Right lobe of liver (tissue), 6 donors: Measurements from ENCODE around the gene TMEM107. TPM values are rescaled to one million over a fixed set of nuclear protein-coding genes. Genes with fewer than 3 reads are reported as not detected.
A peak's percentile ranks its signal among the peaks of the same experiment; 100 is the strongest.

Experiments used
- ATAC-seq, 4 donors: fragments of 200-7000 bp; cut with Tn5 transposase; one replicate each; pipeline ENCODE4 v1.9.1; 2020; ENCODE audit warnings: mild to moderate bottlenecking in 4 of 4, moderate library complexity in 4 of 4
- DNase-seq, 3 donors: peaks; one replicate each; pipeline ENCODE4 v3.0.0-alpha.2; 2020
- H3K27ac ChIP-seq, 3 donors: fragments of 200-600 bp; one replicate each; pipeline ENCODE4 v1.8.0; 2022
- H3K27me3 ChIP-seq, 2 donors: fragments of 200-600 bp; one replicate each; pipeline ENCODE4 v1.8.0; 2022
- H3K36me3 ChIP-seq, 4 donors: fragments of 200-600 bp; sonication (generic) in 1 of 4; one replicate each; pipeline versions ENCODE4 v1.5.1 to v1.8.0; 2017 to 2022; ENCODE audit warnings: control low read depth in 1 of 4
- H3K4me1 ChIP-seq, 4 donors: fragments of 200-600 bp; sonication (generic) in 1 of 4; one replicate each; pipeline versions ENCODE4 v1.5.1 to v1.8.0; 2017 to 2022; ENCODE audit warnings: control low read depth in 1 of 4
- H3K4me3 ChIP-seq, 3 donors: fragments of 200-600 bp; one replicate each; pipeline ENCODE4 v1.8.0; 2022
- H3K9me3 ChIP-seq, 4 donors: fragments of 200-600 bp; sonication (generic) in 1 of 4; one replicate each; pipeline versions ENCODE4 v1.5.1 to v1.8.0; 2017 to 2022; ENCODE audit warnings: control low read depth in 1 of 4
- CTCF ChIP-seq, 4 donors: fragments of 200-600 bp in 3 of 4; fragments of 450-650 bp in 1 of 4; IDR thresholded peaks; one replicate each; pipeline versions ENCODE4 v1.5.1 to v1.8.0; 2016 to 2022; ENCODE audit warnings: antibody characterized with exemption in 4 of 4, mild to moderate bottlenecking in 2 of 4
- POLR2A ChIP-seq: fragments of 450-650 bp; IDR thresholded peaks from one replicate; pipeline ENCODE4 v1.6.1; 2017; ENCODE audit warnings: antibody characterized with exemption, mild to moderate bottlenecking
- WGBS: methylation state at CpG from one replicate; pipeline ENCODE4 v1.1.6; 2018; ENCODE audit warnings: low coverage, low lambda C conversion rate; ENCODE audit not compliant: insufficient coverage; ENCODE audit errors: missing lambda C conversion rate; 5-methylcytosine and 5-hydroxymethylcytosine counted together
- intact Hi-C, 2 donors: fragments of 100-400 bp; cut with DNase I; formaldehyde crosslinking; loops; one replicate each; pipeline versions ENCODE4 v1.11.2 to v1.14.1; 2022
- total RNA-seq, 6 experiments: library from RNA; depleted of rRNA in 2 of 6; stranded (reverse); fragments of >200 nt in 2 of 6; fragmentation: NEBNext Ultra II Directional in 3 of 6; extraction: Animal tissue kit (Norgen Biotek cat#: 25700) in 3 of 6; gene quantifications; one replicate each; pipeline versions ENCODE4 v1.1.0 to v1.2.4, GENCODE V29; 2016 to 2023
- donor health status: DM: no; HTN: yes; CAD: no.
- donor health status: DM: no; HTN: no; CAD: no.
- donor health status: DM: no; HTN: no; CAD: no.
- donor health status: DM: no; HTN: yes; CAD: no.
- donor health status: DM: no; HTN: yes; CAD: no.

Gene TMEM107
- total RNA-seq, 6 experiments from 2014 or later = 2.3 to 5.0 (median 3.4) TPM

- intact Hi-C loops = no loop called here
- 58% methylated on average over 9 of the region's 14 CpGs for WGBS
- H3K27ac ChIP-seq = peak overlapping the region in 1 of 3 donors; percentile 91
- no peaks in the 10 kb centered on the region for H3K36me3 ChIP-seq
- no peak for TF ChIP-seq POLR2A
- TF ChIP-seq CTCF (IDR thresholded peaks at IDR 0.05) = no peak
- H3K4me3 ChIP-seq = no peak overlapping the region
- H3K9me3 ChIP-seq = no peaks in the 10 kb centered on the region
- DNase-seq = no peak
- ATAC-seq = peak; percentile 32 to 68 (median 54)
- no peaks in the 10 kb centered on the region for H3K27me3 ChIP-seq
- H3K4me1 ChIP-seq = peaks cover 0 to 23% (median 0%) of the 10 kb centered on the region in 4 donors
Measured at GRCh38 chr17:8212312-8213180, 36.4 kb upstream of the TMEM107 start.

GRCh38 chr17:8210761-8211458, 34.7 kb upstream of the TMEM107 start:
- no peak for DNase-seq
- TF ChIP-seq POLR2A = no peak
- no peak for TF ChIP-seq CTCF (IDR thresholded peaks at IDR 0.05)
- H3K36me3 ChIP-seq = no peaks in the 10 kb centered on the region
- no peaks in the 10 kb centered on the region for H3K9me3 ChIP-seq
- peak overlapping the region; percentile 27 to 56 (median 48) for H3K4me3 ChIP-seq
- peak overlapping the region; percentile 82 to 91 (median 87) for H3K27ac ChIP-seq
- ATAC-seq = peak; percentile 31 to 55 (median 36)
- intact Hi-C loops = no loop called here
- no peaks in the 10 kb centered on the region for H3K27me3 ChIP-seq
- 7% methylated on average over 22 of the region's 22 CpGs for WGBS
- H3K4me1 ChIP-seq = peaks cover 0 to 23% (median 0%) of the 10 kb centered on the region in 4 donors

- intact Hi-C loops = no loop called here
- 7% methylated on average over 33 of the region's 46 CpGs for WGBS
- DNase-seq = peak; percentile 92 to 97 (median 96)
- H3K27me3 ChIP-seq = no peaks in the 10 kb centered on the region
- no peaks in the 10 kb centered on the region for H3K9me3 ChIP-seq
- TF ChIP-seq CTCF (IDR thresholded peaks at IDR 0.05) (no peak), POLR2A (no peak)
- peaks cover 0 to 23% (median 0%) of the 10 kb centered on the region in 4 donors for H3K4me1 ChIP-seq
- H3K27ac ChIP-seq = peak within 1 kb of the TSS; percentile 82 to 91 (median 87)
- peak within 1 kb of the TSS; percentile 27 to 56 (median 48) for H3K4me3 ChIP-seq
- H3K36me3 ChIP-seq = no peaks in the 10 kb centered on the region
- ATAC-seq = peak; percentile 94 to 97 (median 95)
Measured at GRCh38 chr17:8209907-8210760, 34.0 kb upstream of the TMEM107 start, which contains the start of gene AURKB. Gene AURKB, minus strand, starts transcription at chr17:8210575. Its CDS starts 351 bp downstream, at chr17:8210224.

GRCh38 chr17:8206536-8206935, 30.4 kb upstream of the TMEM107 start:
- no peak overlapping the region for H3K4me3 ChIP-seq

More at GRCh38 chr17:8206536-8206935, 30.4 kb upstream of the TMEM107 start:
- TF ChIP-seq CTCF (IDR thresholded peaks at IDR 0.05) (no peak), POLR2A (no peak)
- Histone ChIP-seq H3K4me1 (peaks cover 0 to 13% (median 0%) of the 10 kb centered on the region in 4 donors), H3K27ac (no peak overlapping the region), H3K36me3 (no peaks in the 10 kb centered on the region), H3K9me3 (no peaks in the 10 kb centered on the region), H3K27me3 (no peaks in the 10 kb centered on the region)
- DNase-seq = no peak
- ATAC-seq = no peak
- 95% methylated on average over 9 of the region's 12 CpGs for WGBS
- intact Hi-C loops = no loop called here
